HUES64 (cell line): ENCODE data around the gene ZNF408.

Experiments
- H3K27ac ChIP-seq: 2 replicates; pipeline ENCODE4 v1.7.0; 2013; ENCODE audit warnings: low read depth, low read length, inconsistent platforms
- H3K27me3 ChIP-seq: 2 replicates; pipeline ENCODE4 v1.6.1; 2013; ENCODE audit warnings: mild to moderate bottlenecking, low read length; ENCODE audit not compliant: insufficient read depth
- H3K36me3 ChIP-seq: 2 replicates; pipeline ENCODE4 v1.6.1; 2013; ENCODE audit warnings: mild to moderate bottlenecking, low read length; ENCODE audit not compliant: insufficient read depth
- H3K4me1 ChIP-seq: 2 replicates; pipeline ENCODE4 v1.6.1; 2013; ENCODE audit warnings: mild to moderate bottlenecking, low read length, moderate library complexity; ENCODE audit not compliant: insufficient read depth
- H3K4me3 ChIP-seq: 2 replicates; pipeline ENCODE4 v1.5.1; 2013; ENCODE audit warnings: mild to moderate bottlenecking, low read length, moderate library complexity
- H3K9ac ChIP-seq: 2 replicates; pipeline ENCODE4 v1.6.1; 2013; ENCODE audit warnings: mild to moderate bottlenecking, low read depth, low read length
- H3K9me3 ChIP-seq: 2 replicates; pipeline ENCODE4 v1.6.1; 2013; ENCODE audit warnings: low read depth, low read length; ENCODE audit not compliant: insufficient read depth
- WGBS: fragments of 150-250, 120-280 bp; methylation state at CpG from one replicate; pipeline ENCODE4 v1.1.7; 2013; ENCODE audit warnings: missing lambda C conversion rate; 5-methylcytosine and 5-hydroxymethylcytosine counted together

The ZNF408 gene

GRCh38 chr11:46747150-46747549 lies 46.3 kb downstream of the ZNF408 start:
- 95% methylated on average over 6 of the region's 6 CpGs for WGBS
- H3K36me3 ChIP-seq, result peaks cover 96% of the 10 kb centered on the region

More at GRCh38 chr11:46747150-46747549, 46.3 kb downstream of the ZNF408 start:
- Histone ChIP-seq H3K4me1 (no peaks in the 10 kb centered on the region), H3K27ac (no peak overlapping the region), H3K9ac (no peak overlapping the region), H3K27me3 (no peaks in the 10 kb centered on the region), H3K4me3 (no peak overlapping the region), H3K9me3 (no peaks in the 10 kb centered on the region)
